HepG2 (cell line): Measurements from ENCODE around the gene PSMC2. TPM values are rescaled to one million over a fixed set of nuclear protein-coding genes. Genes with fewer than 3 reads are reported as not detected.

Experiments used
- BCL6 ChIP-seq: IDR thresholded peaks from 2 replicates; pipeline ENCODE4 v1.6.1; 2016; ENCODE audit warnings: missing genetic modification reagents, missing compliant biosample characterization
- DDIT3 ChIP-seq: sonication (generic); formaldehyde crosslinking; IDR thresholded peaks from 2 replicates; pipeline ENCODE4 v1.4.0; 2020; ENCODE audit warnings: mild to moderate bottlenecking, missing genetic modification reagents
- DNMT3B ChIP-seq: conservative IDR thresholded peaks from 2 replicates; pipeline ENCODE4 v1.6.1; 2016; ENCODE audit warnings: missing biosample characterization, control low read depth
- GMEB2 ChIP-seq: IDR thresholded peaks from 2 replicates; pipeline ENCODE4 v1.6.1; 2016; ENCODE audit warnings: missing biosample characterization, missing genetic modification reagents, low read depth
- HIVEP1 ChIP-seq: sonication (generic); formaldehyde crosslinking; IDR thresholded peaks from 2 replicates; pipeline ENCODE4 v1.4.0; 2020; ENCODE audit warnings: mild to moderate bottlenecking, missing genetic modification reagents
- MBD4 ChIP-seq: IDR thresholded peaks from 2 replicates; pipeline ENCODE4 v1.6.1; 2012; ENCODE audit warnings: low read length, inconsistent platforms, borderline replicate concordance
- MEIS2 ChIP-seq: sonication (generic); formaldehyde crosslinking; IDR thresholded peaks from 2 replicates; pipeline ENCODE4 v1.9.0; 2021; ENCODE audit warnings: mild to moderate bottlenecking, missing genetic modification reagents
- NFE2 ChIP-seq: sonication (generic); formaldehyde crosslinking; IDR thresholded peaks from 2 replicates; pipeline ENCODE4 v1.4.0; 2020; ENCODE audit warnings: missing genetic modification reagents
- PHB2 ChIP-seq: fragments of 450-650 bp; IDR thresholded peaks from 2 replicates; pipeline ENCODE4 v1.6.1; 2018; ENCODE audit not compliant: partially characterized antibody
- PLSCR1 ChIP-seq: sonication (generic); formaldehyde crosslinking; IDR thresholded peaks from 2 replicates; pipeline ENCODE4 v1.5.0; 2020; ENCODE audit warnings: missing genetic modification reagents, mild to moderate bottlenecking, borderline replicate concordance
- RFXAP ChIP-seq: sonication (generic); formaldehyde crosslinking; IDR thresholded peaks from 2 replicates; pipeline ENCODE4 v1.4.0; 2020; ENCODE audit warnings: missing genetic modification reagents, borderline replicate concordance
- ZBTB4 ChIP-seq: sonication (generic); formaldehyde crosslinking; IDR thresholded peaks from 2 replicates; pipeline ENCODE4 v1.4.0; 2020; ENCODE audit warnings: missing genetic modification reagents, mild to moderate bottlenecking, borderline replicate concordance
- ZIK1 ChIP-seq: sonication (generic); formaldehyde crosslinking; IDR thresholded peaks from 2 replicates; pipeline ENCODE4 v1.5.0; 2020; ENCODE audit warnings: mild to moderate bottlenecking, low read depth, missing genetic modification reagents, borderline replicate concordance
- ZNF124 ChIP-seq: sonication (generic); formaldehyde crosslinking; IDR thresholded peaks from 2 replicates; pipeline ENCODE4 v1.4.0; 2020; ENCODE audit warnings: missing genetic modification reagents
- ZNF232 ChIP-seq: sonication (generic); formaldehyde crosslinking; IDR thresholded peaks from 2 replicates; pipeline ENCODE4 v1.4.0; 2020; ENCODE audit warnings: missing genetic modification reagents, borderline replicate concordance
- ZNF3 ChIP-seq: IDR thresholded peaks from 2 replicates; pipeline ENCODE4 v1.7.0; 2017; ENCODE audit warnings: inconsistent platforms
- ZNF446 ChIP-seq: sonication (generic); formaldehyde crosslinking; IDR thresholded peaks from 2 replicates; pipeline ENCODE4 v1.5.0; 2020; ENCODE audit warnings: mild to moderate bottlenecking, missing genetic modification reagents
- ZNF496 ChIP-seq: sonication (generic); formaldehyde crosslinking; IDR thresholded peaks from 2 replicates; pipeline ENCODE4 v1.8.1; 2023; ENCODE audit warnings: mild to moderate bottlenecking, moderate library complexity, missing genetic modification reagents; ENCODE audit not compliant: insufficient replicate concordance
- polyA plus RNA-seq, 8 experiments: library from polyadenylated mRNA; depleted of rRNA in 3 of 8; stranded (reverse) in 7 of 8; unstranded in 1 of 8; fragments of >200 nt; fragmentation: Illumina TruSeq in 4 of 8; extraction: Trizol in 4 of 8; gene quantifications; 2 replicates each; pipeline versions ENCODE4 v1.2.1 to v1.2.3, GENCODE V29; 2011 to 2016; ENCODE audit warnings: low read depth in 4 of 8, missing spikeins in 1 of 8, mixed read lengths in 1 of 8; ENCODE audit not compliant: insufficient read depth in 1 of 8
- total RNA-seq, 5 experiments: library from RNA; depleted of rRNA; stranded (reverse); fragments of >200 nt; fragmentation: Illumina TruSeq; extraction: Trizol; gene quantifications; 2 replicates each; pipeline ENCODE4 v1.2.3, GENCODE V29; 2016; ENCODE audit warnings: low read depth in 1 of 5
- TF ChIP-seq, protein P1 (sequence below): sonication (generic); formaldehyde crosslinking; IDR thresholded peaks from 2 replicates; pipeline ENCODE4 v1.4.0; 2020; ENCODE audit warnings: missing genetic modification reagents, mild to moderate bottlenecking, borderline replicate concordance
- TF ChIP-seq, protein P2 (sequence below): sonication (generic); formaldehyde crosslinking; IDR thresholded peaks from 2 replicates; pipeline ENCODE4 v1.5.0; 2020; ENCODE audit warnings: missing genetic modification reagents
- TF ChIP-seq, protein P3 (sequence below): sonication (generic); formaldehyde crosslinking; IDR thresholded peaks from 2 replicates; pipeline ENCODE4 v1.4.0; 2020; ENCODE audit warnings: missing genetic modification reagents

PSMC2 gene
- total and polyA plus RNA-seq, 2 of the 13 experiments (the other 11 are each of a cell fraction or from before 2014, with no cell fraction given) = 89.9 to 181 TPM

GRCh38 chr7:103347507-103348267 lies at the start of gene PSMC2 (continued):
- TF ChIP-seq PHB2 (no peak), ZNF496 (no peak), ZNF3 (no peak), MBD4 (no peak), DNMT3B (no peak), ZBTB4 (no peak), NFE2 (CRISPR knock-in tag) (no peak), PLSCR1 (CRISPR knock-in tag) (no peak), HIVEP1 (CRISPR knock-in tag) (no peak), ZNF232 (CRISPR knock-in tag) (no peak; the same call in 1 of the 2 replicates), BCL6 (CRISPR knock-in tag) (no peak), MEIS2 (CRISPR knock-in tag) (no peak), DDIT3 (CRISPR knock-in tag) (no peak), RFXAP (CRISPR knock-in tag) (no peak), ZNF124 (CRISPR knock-in tag) (peak; percentile 62; the same call in 1 of the 2 replicates), ZIK1 (CRISPR knock-in tag) (no peak), ZNF446 (no peak), GMEB2 (CRISPR knock-in tag) (no peak)
- TF ChIP-seq, protein P1, sequence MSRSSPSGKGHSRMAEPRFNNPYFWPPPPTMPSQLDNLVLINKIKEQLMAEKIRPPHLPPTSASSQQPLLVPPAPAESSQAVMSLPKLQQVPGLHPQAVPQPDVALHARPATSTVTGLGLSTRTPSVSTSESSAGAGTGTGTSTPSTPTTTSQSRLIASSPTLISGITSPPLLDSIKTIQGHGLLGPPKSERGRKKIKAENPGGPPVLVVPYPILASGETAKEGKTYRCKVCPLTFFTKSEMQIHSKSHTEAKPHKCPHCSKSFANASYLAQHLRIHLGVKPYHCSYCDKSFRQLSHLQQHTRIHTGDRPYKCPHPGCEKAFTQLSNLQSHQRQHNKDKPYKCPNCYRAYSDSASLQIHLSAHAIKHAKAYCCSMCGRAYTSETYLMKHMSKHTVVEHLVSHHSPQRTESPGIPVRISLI (CRISPR knock-in tag) = 0 out of 2 replicates have a peak, but pooled peaks have one; percentile 17
- TF ChIP-seq, protein P2, sequence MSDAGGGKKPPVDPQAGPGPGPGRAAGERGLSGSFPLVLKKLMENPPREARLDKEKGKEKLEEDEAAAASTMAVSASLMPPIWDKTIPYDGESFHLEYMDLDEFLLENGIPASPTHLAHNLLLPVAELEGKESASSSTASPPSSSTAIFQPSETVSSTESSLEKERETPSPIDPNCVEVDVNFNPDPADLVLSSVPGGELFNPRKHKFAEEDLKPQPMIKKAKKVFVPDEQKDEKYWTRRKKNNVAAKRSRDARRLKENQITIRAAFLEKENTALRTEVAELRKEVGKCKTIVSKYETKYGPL (CRISPR knock-in tag) = no peak
- TF ChIP-seq, protein P3, sequence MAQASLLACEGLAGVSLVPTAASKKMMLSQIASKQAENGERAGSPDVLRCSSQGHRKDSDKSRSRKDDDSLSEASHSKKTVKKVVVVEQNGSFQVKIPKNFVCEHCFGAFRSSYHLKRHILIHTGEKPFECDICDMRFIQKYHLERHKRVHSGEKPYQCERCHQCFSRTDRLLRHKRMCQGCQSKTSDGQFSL (CRISPR knock-in tag) = no peak
